PC-9 (cell line): ENCODE results near the gene TGIF1. TPM values are rescaled to one million over a fixed set of nuclear protein-coding genes. Genes with fewer than 3 reads are reported as not detected.
"Not testable (repeated sequence)": the region's sequence is repeated elsewhere in the genome, so short reads cannot be mapped to it uniquely, and the experiment has no call there.

ENCODE experiments used
- BruUV-seq: library from RNA; stranded (reverse); fragments of 400-500 nt; replicated peaks from 2 replicates; lab custom pipeline; 2021; lab: Mats Ljungman, UMichigan
- CTCF ChIA-PET: fragments of 300-600 bp; sonication (Branson Sonifier 250); formaldehyde crosslinking; loops from one replicate; lab custom pipeline; 2022; ENCODE audit warnings: antibody characterized with exemption; lab: Charles Lee
- POLR2A ChIA-PET: fragments of 300-600 bp; sonication (Branson Sonifier 250); formaldehyde crosslinking; loops from one replicate; lab custom pipeline; 2022; ENCODE audit warnings: antibody characterized with exemption; ENCODE audit not compliant: unreplicated experiment; lab: Charles Lee
- DNase-seq, 2 experiments: peaks; one replicate each; pipeline versions ENCODE4 v3.0.0 to v3.0.0-alpha.2; 2015 to 2022; ENCODE audit warnings: mixed read lengths in 1 of 2
- H2AFZ ChIP-seq: fragments of 200-600 bp; sonication (generic); 2 replicates; pipeline ENCODE4 v1.8.1; 2017; ENCODE audit warnings: antibody characterized with exemption
- H3F3A ChIP-seq: fragments of 200-600 bp; sonication (generic); 2 replicates; pipeline ENCODE4 v1.8.1; 2017; ENCODE audit warnings: antibody characterized with exemption, mild to moderate bottlenecking, low read depth; ENCODE audit not compliant: insufficient read depth
- H3K27ac ChIP-seq: fragments of 200-600 bp; sonication (generic); 2 replicates; pipeline ENCODE4 v1.6.1; 2016; ENCODE audit warnings: mixed run types
- H3K27me3 ChIP-seq: fragments of 200-600 bp; sonication (generic); 2 replicates; pipeline ENCODE4 v1.6.1; 2016; ENCODE audit warnings: low read depth, mixed run types; ENCODE audit not compliant: insufficient read depth
- H3K36me3 ChIP-seq: fragments of 200-600 bp; sonication (generic); 2 replicates; pipeline ENCODE4 v1.6.1; 2016; ENCODE audit warnings: low read depth, mixed run types
- H3K4me1 ChIP-seq: fragments of 200-600 bp; sonication (generic); replicated peaks from 2 replicates; pipeline ENCODE4 v1.6.1; 2016; ENCODE audit warnings: mixed run types; ENCODE audit not compliant: insufficient read depth
- H3K4me2 ChIP-seq: fragments of 200-600 bp; sonication (generic); 2 replicates; pipeline ENCODE4 v1.6.1; 2017; ENCODE audit warnings: mixed run types
- H3K4me3 ChIP-seq: fragments of 200-600 bp; sonication (generic); 2 replicates; pipeline ENCODE4 v1.6.1; 2016; ENCODE audit warnings: mixed run types
- H3K79me2 ChIP-seq: fragments of 200-600 bp; sonication (generic); 2 replicates; pipeline ENCODE4 v1.6.1; 2017; ENCODE audit warnings: low read depth, mixed run types
- H3K9me2 ChIP-seq: fragments of 200-600 bp; sonication (generic); 2 replicates; pipeline ENCODE4 v1.8.1; 2017; ENCODE audit warnings: mild to moderate bottlenecking; ENCODE audit not compliant: insufficient read depth
- H3K9me3 ChIP-seq: fragments of 200-600 bp; sonication (generic); 2 replicates; pipeline ENCODE4 v1.8.1; 2016; ENCODE audit warnings: low read depth; ENCODE audit not compliant: insufficient read depth
- H4K20me1 ChIP-seq: fragments of 200-600 bp; sonication (generic); 2 replicates; pipeline ENCODE4 v1.8.1; 2017; ENCODE audit not compliant: insufficient read depth
- EZH2 ChIP-seq: fragments of 200-600 bp; sonication (generic); IDR thresholded peaks from 2 replicates; pipeline ENCODE4 v1.8.0; 2017; ENCODE audit warnings: antibody characterized with exemption, low read depth
- intact Hi-C: fragments of 100-400 bp; cut with micrococcal nuclease; formaldehyde crosslinking; loops from one replicate; pipeline ENCODE4 v1.10.0; 2022; ENCODE audit not compliant: unreplicated experiment
- total RNA-seq: library from RNA; stranded (reverse); gene quantifications from 2 replicates; pipeline ENCODE4 v1.2.3, GENCODE V29; 2021
- TF ChIP-seq, protein P1 (sequence below): fragments of 200-600 bp; sonication (generic); conservative IDR thresholded peaks from 2 replicates; pipeline ENCODE4 v1.6.1; 2017; ENCODE audit warnings: mixed run types, antibody characterized with exemption, mild to moderate bottlenecking, moderate library complexity

Gene TGIF1
- total RNA-seq, 1 experiment from 2014 or later, result 203 TPM

DNA sequence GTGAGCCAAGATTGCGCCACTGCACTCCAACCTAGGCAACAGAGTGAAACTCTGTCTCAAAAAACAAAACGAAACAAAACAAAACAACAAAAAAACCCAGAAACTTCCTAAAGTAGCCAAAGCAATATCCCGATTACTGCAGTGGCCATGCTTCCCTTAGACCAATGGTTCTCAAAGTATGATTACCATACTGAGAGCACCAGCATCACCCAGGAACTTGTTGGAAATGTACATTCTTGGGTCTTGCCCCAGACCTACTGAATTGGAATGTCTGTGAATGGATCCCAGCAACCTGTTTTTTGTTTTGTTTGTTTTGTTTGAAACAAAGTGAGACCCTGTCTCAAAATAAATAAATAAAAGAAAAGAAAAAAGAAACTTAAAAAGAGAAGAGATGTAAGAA, 41.9 kb upstream of the TGIF1 start:
- Histone ChIP-seq H3K4me3 (no peak overlapping the region), H3K4me1 (peaks cover 34% of the 10 kb centered on the region), H3K27ac (peak overlapping the region; percentile 96), H2AFZ (no peak overlapping the region), H3K36me3 (no peaks in the 10 kb centered on the region), H3K9me3 (peaks cover 8% of the 10 kb centered on the region), H3K9me2 (no peaks in the 10 kb centered on the region), H3K79me2 (peaks cover 18% of the 10 kb centered on the region), H4K20me1 (no peaks in the 10 kb centered on the region), H3K4me2 (no peak overlapping the region), H3F3A (peaks cover 51% of the 10 kb centered on the region), H3K27me3 (no peaks in the 10 kb centered on the region)
- no peak for DNase-seq
- ChIA-PET POLR2A (interaction anchor here (1.4 kb wide), 1 partner anchor 25 kb away, joined by 42 read pairs; no protein-coding TSS in a partner anchor), CTCF (no interaction called here)
- no TSS peak for BruUV-seq
- intact Hi-C loops, result no loop called here
- TF ChIP-seq EZH2, result no peak
- TF ChIP-seq, protein P1, sequence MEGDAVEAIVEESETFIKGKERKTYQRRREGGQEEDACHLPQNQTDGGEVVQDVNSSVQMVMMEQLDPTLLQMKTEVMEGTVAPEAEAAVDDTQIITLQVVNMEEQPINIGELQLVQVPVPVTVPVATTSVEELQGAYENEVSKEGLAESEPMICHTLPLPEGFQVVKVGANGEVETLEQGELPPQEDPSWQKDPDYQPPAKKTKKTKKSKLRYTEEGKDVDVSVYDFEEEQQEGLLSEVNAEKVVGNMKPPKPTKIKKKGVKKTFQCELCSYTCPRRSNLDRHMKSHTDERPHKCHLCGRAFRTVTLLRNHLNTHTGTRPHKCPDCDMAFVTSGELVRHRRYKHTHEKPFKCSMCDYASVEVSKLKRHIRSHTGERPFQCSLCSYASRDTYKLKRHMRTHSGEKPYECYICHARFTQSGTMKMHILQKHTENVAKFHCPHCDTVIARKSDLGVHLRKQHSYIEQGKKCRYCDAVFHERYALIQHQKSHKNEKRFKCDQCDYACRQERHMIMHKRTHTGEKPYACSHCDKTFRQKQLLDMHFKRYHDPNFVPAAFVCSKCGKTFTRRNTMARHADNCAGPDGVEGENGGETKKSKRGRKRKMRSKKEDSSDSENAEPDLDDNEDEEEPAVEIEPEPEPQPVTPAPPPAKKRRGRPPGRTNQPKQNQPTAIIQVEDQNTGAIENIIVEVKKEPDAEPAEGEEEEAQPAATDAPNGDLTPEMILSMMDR, result no peak

DNA sequence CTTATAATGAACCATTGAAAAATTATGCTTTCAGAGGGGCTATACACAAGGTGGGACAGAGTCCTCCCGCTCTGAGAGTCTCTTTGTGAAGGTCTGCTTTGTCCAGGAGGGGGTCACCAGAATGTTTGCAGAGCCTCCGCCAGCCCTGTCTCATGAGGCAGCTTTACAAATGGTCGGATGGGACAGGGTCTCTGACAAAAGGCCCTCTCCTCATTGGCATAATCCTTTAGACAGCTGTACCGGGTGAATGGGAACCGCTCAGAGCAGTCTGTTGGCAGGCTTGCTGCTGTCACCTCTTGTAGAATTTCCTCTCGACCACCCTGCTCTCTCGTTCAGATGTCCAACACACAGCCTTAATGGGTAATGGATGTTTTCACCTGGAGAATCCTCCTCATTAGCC, 40.2 kb upstream of the TGIF1 start:
- Histone ChIP-seq H3K27ac (peak overlapping the region; percentile 96), H2AFZ (no peak overlapping the region), H3K4me1 (peaks cover 45% of the 10 kb centered on the region), H3F3A (peaks cover 58% of the 10 kb centered on the region), H3K27me3 (no peaks in the 10 kb centered on the region), H3K9me2 (no peaks in the 10 kb centered on the region), H3K4me3 (no peak overlapping the region), H3K36me3 (peaks cover 11% of the 10 kb centered on the region), H3K79me2 (peaks cover 35% of the 10 kb centered on the region), H3K9me3 (peaks cover 8% of the 10 kb centered on the region), H3K4me2 (peak overlapping the region; percentile 90), H4K20me1 (no peaks in the 10 kb centered on the region)
- DNase-seq, result no peak
- CTCF ChIA-PET, result interaction anchor here (0.6 to 1.3 kb wide), 5 partner anchors 13 to 38 kb away, joined by 3 to 17 read pairs (median 6); no protein-coding TSS in a partner anchor
- POLR2A ChIA-PET, result interaction anchor here (0.6 kb wide), 3 partner anchors 24 to 113 kb away, joined by 3 to 11 read pairs (median 11); no protein-coding TSS in a partner anchor
- TF ChIP-seq EZH2, result no peak
- intact Hi-C loops, result loop anchor here (1.0 to 5.0 kb wide), 2 partner anchors 43 to 256 kb away; no protein-coding TSS in a partner anchor
- no TSS peak for BruUV-seq

DNA sequence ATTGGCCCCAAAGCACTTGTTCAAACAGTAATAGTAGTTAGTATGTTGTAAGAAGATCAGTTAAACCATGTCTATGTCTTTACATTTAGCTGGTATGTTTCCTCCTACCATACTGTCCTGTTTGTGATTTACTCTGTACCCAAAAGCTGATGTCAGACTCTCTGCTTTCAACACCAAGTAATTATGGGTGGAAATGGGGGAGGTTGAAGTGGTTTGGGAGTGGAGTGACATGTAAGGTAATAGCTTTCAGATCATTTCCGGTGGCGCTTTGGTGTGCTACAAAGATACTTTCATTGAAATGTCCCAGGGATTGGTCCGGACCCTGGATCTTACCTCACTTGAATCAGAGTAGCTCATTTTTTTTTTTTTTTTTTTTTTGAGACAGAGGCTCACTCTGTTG, 39.7 kb upstream of the TGIF1 start:
- Histone ChIP-seq H3K9me2 (no peaks in the 10 kb centered on the region), H3K4me3 (no peak overlapping the region), H3F3A (peaks cover 58% of the 10 kb centered on the region), H2AFZ (no peak overlapping the region), H3K4me1 (peaks cover 50% of the 10 kb centered on the region), H3K79me2 (peaks cover 40% of the 10 kb centered on the region), H4K20me1 (no peaks in the 10 kb centered on the region), H3K4me2 (peak overlapping the region; percentile 90), H3K27ac (peak overlapping the region; percentile 96), H3K27me3 (no peaks in the 10 kb centered on the region), H3K9me3 (peaks cover 6% of the 10 kb centered on the region), H3K36me3 (peaks cover 15% of the 10 kb centered on the region)
- CTCF ChIA-PET, result interaction anchor here (0.6 kb wide), 2 partner anchors 17 to 36 kb away, joined by 5 to 9 read pairs; no protein-coding TSS in a partner anchor
- no TSS peak for BruUV-seq
- DNase-seq, result no peak
- no peak for TF ChIP-seq EZH2
- TF ChIP-seq, protein P1, result no peak
- intact Hi-C loops, result loop anchor here (5.0 kb wide), 1 partner anchor 43 kb away; no protein-coding TSS in a partner anchor
- POLR2A ChIA-PET, result interaction anchor here (0.6 kb wide), 5 partner anchors 24 to 193 kb away, joined by 3 to 11 read pairs (median 3); no protein-coding TSS in a partner anchor

DNA sequence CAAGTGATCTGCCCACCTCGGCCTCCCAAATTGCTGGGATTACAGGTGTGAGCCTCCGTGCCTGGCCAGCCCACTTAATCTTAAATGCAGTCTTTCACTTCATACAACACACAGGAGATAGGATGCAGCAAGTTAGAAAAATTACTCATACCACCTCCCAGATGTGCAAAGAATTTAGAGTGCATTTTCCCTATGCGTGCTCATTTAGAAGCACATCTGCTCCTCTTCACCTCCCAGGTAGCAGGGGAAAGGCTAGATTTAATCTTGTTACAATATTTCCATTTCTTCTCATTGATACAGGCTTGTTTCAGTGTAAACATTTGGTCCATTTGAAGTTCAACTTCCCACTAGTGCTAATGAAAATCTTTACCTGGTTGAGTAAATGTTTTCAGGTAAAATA, 39.1 kb upstream of the TGIF1 start:
- POLR2A ChIA-PET, result interaction anchor here (0.6 to 2.3 kb wide), 6 partner anchors 23 to 297 kb away, joined by 3 to 77 read pairs (median 10); no protein-coding TSS in a partner anchor
- H3K27ac ChIP-seq, result peak overlapping the region; percentile 96

More for the DNA sequence above, 39.1 kb upstream of the TGIF1 start:
- not testable (repeated sequence) for H3K27me3 ChIP-seq, BruUV-seq, H2AFZ ChIP-seq, H3K9me3 ChIP-seq, H4K20me1 ChIP-seq, H3K9me2 ChIP-seq, DNase-seq
- Histone ChIP-seq H3K4me2 (peak overlapping the region; percentile 90), H3K4me1 (peaks cover 56% of the 10 kb centered on the region), H3K4me3 (peak overlapping the region; percentile 68; the same call in 1 of the 2 replicates), H3K36me3 (peaks cover 22% of the 10 kb centered on the region), H3K79me2 (peaks cover 46% of the 10 kb centered on the region), H3F3A (peaks cover 58% of the 10 kb centered on the region)
- intact Hi-C loops, result loop anchor here (1.0 to 5.0 kb wide), 2 partner anchors 44 to 184 kb away; no protein-coding TSS in a partner anchor
- CTCF ChIA-PET, result interaction anchor here (2.0 kb wide), 1 partner anchor 43 kb away, joined by 13 read pairs; no protein-coding TSS in a partner anchor
